ENCODE results near the gene MLLT11. TPM values are rescaled to one million over a fixed set of nuclear protein-coding genes. Genes with fewer than 3 reads are reported as not detected.

MLLT11 gene
- total RNA-seq, 1 experiment from 2014 or later = 6.8 TPM

DNA sequence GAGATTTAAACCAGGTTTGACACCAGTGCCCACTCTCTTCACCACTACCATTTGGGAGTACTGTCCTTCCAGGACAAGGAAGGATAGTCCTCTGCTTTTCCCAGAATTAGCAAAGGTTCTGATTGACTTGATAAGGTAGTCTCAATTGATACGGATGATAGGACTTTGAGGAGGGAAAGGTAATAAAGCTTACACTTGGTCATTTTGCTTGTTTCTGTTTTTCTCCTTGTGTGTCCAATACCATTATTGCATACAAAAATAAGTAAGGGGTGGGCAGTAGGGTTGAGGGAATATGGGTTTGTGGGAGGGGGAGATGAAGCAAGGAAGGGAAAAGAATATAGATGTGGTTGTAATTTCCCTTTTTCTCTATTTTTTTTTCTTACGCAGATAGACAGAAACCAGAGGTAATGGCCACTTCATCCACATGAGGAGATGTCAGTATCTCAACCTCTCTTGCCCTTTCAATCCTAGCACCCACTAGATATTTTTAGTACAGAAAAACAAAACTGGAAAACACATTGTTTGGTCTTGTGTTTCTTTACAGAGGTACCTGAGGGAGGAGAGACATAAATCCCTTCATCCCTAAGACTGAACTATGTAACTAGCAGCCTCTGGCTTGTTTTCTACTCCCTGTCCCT lies 10.0 kb upstream of the MLLT11 start:
- Histone ChIP-seq H3K9me3 (no peaks in the 10 kb centered on the region), H3K27me3 (no peaks in the 10 kb centered on the region), H3K4me3 (no peak overlapping the region), H3K36me3 (peaks cover 48% of the 10 kb centered on the region)
- no peak for DNase-seq

DNA sequence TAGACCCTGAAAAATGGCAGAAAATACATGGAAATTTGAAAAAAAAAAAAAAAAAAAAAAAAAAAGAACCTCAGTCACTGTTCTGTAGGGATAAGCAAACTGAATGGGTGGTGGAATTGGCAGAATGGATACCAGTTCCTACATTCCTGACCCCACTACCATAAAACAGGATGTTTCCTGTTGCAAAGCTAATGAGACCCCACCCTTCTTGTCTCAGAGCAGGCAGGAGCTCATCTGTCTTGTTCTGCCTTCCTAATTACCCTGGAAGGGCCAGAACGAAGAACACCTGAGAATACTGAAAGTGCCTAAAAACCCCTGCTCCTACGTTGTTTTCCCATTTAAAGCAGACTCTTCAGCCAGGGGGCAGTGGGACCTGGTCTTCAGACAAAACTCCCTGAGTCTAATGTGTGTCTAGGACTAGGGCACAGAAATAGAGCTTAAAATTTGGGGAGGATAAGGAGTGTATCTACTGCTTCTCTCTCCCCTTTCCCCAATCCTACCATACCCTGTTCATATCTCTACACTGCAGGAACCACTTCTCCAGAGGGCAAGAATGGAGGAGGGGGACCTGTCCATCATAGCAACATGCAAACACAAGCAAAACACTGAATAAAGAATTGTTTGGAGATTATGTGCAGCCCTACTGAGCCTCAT lies 8.7 kb upstream of the MLLT11 start:
- DNase-seq = no peak
- Histone ChIP-seq H3K27me3 (no peaks in the 10 kb centered on the region), H3K4me3 (no peak overlapping the region), H3K9me3 (no peaks in the 10 kb centered on the region), H3K36me3 (peaks cover 61% of the 10 kb centered on the region)

DNA sequence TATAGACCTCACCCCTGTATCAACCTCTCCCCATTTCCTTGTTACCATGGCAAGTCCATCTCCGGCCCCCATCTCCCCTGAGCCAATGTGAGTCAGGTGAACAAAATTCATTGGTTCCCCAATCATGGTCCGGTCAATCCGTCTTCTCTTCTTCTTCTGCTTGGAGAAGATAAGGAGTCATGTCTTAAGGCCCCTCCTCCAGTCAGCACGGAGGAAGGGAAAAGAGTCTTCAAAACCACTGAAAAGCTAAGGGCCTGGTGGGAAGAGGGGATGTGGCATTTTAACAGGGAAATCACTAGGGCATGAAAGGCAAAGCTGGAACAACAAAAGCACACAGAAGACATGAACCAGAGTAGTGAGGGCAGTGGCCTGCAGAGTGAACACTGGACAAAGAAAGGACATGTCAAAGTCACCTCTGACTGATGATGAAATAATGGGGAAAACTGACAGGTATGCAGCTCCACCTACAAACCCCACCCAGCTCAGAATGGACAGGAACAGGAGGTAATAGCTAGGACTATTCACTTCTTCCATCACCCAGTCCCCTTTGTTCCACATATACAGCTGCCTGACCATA lies 5.1 kb upstream of the MLLT11 start:
- H3K36me3 ChIP-seq = peaks cover 80% of the 10 kb centered on the region
- H3K9me3 ChIP-seq = no peaks in the 10 kb centered on the region
- no peak for DNase-seq
- H3K27me3 ChIP-seq = no peaks in the 10 kb centered on the region
- H3K4me3 ChIP-seq = no peak overlapping the region

DNA sequence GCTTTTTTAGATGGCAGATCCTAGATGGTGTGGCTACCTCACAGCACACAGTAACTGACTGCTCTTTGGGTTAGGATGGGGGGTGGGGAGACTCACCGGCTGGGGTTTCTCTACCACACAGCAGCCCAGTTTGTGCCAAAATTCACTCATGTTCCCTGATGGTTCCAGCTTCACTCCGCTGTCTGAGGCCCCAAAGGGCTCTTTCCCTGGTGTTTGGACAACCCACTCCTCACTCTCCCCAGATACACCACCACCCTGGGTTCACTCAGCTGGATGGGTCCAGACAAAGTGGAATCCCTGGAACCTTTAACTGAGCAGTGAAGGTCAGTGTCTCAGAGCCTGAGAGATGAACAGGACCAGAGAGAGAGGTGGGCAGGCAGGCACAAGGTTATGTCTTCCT lies 4.6 kb upstream of the MLLT11 start:
- DNase-seq = no peak
- H3K36me3 ChIP-seq = peaks cover 77% of the 10 kb centered on the region

DNA sequence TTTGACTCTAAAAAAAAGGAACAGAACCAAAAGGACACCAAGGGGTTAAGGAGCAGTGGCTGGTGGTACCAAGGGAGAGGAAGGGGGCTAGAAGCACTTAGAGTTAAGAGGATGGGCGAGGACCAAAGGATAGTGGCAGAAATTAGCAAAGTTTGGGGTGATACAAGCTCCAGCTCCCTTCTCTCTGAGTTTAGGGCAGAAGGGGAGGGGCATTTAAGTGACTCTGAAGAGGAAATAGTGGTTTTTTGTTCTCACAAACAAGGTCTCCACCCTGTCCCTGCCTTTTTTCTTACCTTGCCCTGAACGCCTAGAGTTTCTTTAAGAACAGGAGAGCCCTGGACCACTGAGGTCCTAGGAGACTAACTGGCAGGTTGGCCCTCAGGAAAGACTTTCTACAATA lies 4.0 kb upstream of the MLLT11 start:
- H3K4me3 ChIP-seq = no peak overlapping the region
- H3K27me3 ChIP-seq = no peaks in the 10 kb centered on the region
- H3K9me3 ChIP-seq = no peaks in the 10 kb centered on the region
- DNase-seq = no peak
- H3K36me3 ChIP-seq = peaks cover 72% of the 10 kb centered on the region

More for the DNA sequence above, 4.6 kb upstream of the MLLT11 start:
- Histone ChIP-seq H3K27me3 (no peaks in the 10 kb centered on the region), H3K4me3 (no peak overlapping the region), H3K9me3 (no peaks in the 10 kb centered on the region)

DNA sequence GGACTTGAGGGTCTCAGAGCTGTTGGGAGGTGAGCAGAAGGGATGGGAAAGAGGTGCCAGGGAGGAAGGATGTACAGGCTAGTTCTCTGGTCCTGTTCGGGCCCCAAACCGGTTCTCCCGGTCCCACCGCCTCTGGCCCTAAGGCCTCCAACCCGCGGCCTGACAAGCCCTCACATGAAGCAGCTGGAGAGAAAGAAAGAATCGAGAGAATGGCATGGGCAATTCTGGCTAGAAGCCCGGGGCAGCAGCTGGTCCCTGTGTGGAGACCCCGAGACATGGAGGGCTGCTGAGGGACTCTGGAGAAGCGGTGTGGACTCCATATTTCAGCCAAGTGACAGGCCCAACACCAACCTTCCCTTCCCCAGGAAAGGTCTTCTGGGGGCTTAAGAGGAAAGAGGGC lies 1.5 kb upstream of the MLLT11 start:
- Histone ChIP-seq H3K27me3 (no peaks in the 10 kb centered on the region), H3K36me3 (peaks cover 50% of the 10 kb centered on the region), H3K4me3 (peak overlapping the region; percentile 98), H3K9me3 (no peaks in the 10 kb centered on the region)
- DNase-seq = peak; percentile 17

DNA sequence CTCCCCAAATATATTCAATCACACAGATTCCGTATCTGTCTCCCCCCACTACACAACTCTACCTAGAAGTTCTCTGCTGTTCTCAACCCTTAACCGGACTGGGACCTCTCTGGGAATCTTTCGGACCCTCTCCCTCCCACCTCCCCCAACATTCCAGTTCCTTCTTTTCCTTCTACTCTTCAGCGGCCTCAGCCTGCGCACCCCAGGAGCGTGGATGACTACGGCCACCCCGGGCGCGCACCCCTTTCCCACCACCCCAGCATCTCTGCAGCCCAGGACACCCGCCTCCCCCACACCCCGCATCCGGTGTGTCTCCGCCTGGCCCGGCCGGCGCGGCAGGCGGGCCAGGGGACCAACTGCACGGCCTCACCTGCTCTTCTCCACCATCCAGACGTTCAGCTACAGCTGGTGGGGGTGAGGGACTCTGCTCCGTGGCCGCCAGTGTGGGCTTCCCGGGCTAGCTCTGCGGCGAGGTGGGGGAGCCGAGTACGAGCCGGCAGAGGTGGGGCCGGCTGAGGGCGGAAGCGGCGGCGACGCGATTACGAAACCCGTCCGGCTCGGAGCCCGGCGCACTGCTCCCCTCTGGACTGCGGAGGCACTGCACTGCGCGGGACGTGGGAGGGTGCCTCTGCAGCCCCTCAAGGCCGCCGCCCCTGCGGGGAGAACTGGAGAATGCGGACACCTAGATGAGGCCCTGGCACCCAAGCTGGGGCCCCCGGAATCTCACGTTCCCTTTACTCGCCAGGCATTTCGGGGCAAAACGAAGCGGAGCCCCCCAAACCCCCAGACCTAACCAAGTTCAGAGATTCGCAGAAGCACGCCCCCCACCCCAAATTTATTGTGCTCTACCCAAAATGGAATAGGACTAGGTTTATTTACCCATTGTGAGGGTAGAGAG lies 839 bp upstream of the MLLT11 start, which contains the start of gene CDC42SE1:
Gene CDC42SE1, minus strand, starts transcription at position 514 of the 898 bp plus-strand sequence. CDS start 3,892 bp downstream, outside the sequence.
- Histone ChIP-seq H3K9me3 (no peaks in the 10 kb centered on the region), H3K4me3 (peak within 1 kb of the TSS; percentile 98), H3K27me3 (no peaks in the 10 kb centered on the region), H3K36me3 (peaks cover 43% of the 10 kb centered on the region)
- DNase-seq = peak; percentile 87

DNA sequence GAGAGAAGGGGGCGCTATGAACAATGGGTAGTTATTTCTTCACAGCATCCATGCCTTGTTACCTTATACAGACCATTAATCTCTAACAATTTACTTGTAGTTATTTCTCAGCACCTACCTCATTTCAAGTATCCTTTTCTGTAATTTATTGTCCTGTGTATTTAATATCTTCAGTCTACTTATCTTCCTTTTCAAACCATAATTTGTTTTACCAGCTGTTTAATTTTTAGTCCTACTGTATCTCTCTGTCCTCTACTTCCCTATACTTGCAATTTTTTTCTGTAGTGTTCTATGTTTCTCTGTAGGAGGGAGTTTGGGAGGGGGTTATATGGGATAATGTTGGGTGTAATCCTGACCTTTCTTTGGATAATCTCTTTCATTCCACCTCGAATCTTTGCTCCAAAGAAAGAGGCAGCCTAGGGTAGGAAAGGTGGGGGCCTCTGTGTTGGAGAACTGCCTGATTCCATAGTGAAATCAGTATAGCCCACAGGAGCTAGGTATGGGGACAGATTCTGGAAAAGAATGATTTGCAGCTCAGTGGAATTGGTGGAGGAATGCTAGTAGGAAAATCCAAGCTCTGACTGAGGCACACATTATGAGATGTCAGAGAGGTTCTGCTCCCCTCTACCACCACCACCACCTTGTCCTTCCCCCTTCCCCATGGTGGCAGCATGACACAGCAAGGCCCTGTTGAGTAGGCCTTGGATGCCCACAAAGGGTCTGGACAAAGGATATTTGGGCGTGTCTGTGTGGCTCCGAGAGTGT lies 642 bp downstream of the MLLT11 start:
- Histone ChIP-seq H3K27me3 (no peaks in the 10 kb centered on the region), H3K9me3 (no peaks in the 10 kb centered on the region), H3K4me3 (peak overlapping the region; percentile 98), H3K36me3 (peaks cover 28% of the 10 kb centered on the region)
- peak; percentile 14 for DNase-seq

DNA sequence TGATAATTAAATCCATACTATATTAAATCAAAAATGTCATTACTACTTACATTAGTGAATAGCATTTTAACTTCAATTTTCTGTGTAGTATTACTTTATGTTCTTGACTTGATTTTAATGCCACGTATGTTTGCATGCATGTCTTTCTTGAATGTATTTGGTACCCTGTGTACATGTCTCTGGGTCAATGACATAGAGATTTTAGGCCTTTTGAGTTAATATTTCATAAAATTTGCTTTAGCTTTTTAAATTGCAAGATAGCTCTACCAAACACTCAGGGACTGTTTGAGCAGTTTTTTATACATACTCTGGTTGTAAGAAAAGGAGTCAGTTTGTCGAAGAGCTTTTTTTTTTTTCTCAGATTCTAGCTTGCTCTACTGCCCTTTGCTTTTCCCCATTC lies 1.5 kb downstream of the MLLT11 start:
- Histone ChIP-seq H3K4me3 (peak overlapping the region; percentile 98), H3K9me3 (no peaks in the 10 kb centered on the region), H3K27me3 (no peaks in the 10 kb centered on the region), H3K36me3 (peaks cover 19% of the 10 kb centered on the region)
- DNase-seq = no peak

DNA sequence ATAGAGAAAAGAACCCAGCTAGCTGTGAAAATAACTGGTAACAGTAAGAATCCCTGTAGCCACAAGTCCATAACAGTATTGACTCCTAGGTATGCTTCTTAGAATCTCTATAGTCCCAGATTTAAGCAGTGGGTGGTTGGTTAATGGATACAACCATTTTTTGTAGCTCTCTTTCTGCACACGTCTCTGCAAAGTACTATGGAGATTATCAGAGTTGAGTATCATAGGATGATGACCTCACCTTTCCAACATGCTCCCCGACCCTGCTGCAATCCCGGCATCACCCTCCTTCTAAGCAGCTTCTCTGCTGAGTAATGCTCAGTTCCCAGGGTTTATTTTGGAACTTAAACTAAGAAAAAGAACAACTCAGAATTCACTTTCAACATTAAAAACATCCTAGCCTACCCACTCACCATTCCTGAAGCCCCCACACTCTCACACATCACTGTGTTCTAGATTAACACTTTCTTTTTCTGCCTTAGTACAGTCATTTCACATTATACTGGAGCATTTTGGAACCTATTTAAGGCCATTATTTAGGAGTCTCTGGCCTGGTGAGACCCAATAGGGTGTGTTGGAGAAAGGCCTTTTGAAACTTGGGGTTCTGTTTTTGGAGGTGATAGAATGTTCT lies 2.7 kb downstream of the MLLT11 start:
- Histone ChIP-seq H3K27me3 (no peaks in the 10 kb centered on the region), H3K4me3 (no peak overlapping the region), H3K9me3 (no peaks in the 10 kb centered on the region), H3K36me3 (peaks cover 9% of the 10 kb centered on the region)
- peak; percentile 69 for DNase-seq

DNA sequence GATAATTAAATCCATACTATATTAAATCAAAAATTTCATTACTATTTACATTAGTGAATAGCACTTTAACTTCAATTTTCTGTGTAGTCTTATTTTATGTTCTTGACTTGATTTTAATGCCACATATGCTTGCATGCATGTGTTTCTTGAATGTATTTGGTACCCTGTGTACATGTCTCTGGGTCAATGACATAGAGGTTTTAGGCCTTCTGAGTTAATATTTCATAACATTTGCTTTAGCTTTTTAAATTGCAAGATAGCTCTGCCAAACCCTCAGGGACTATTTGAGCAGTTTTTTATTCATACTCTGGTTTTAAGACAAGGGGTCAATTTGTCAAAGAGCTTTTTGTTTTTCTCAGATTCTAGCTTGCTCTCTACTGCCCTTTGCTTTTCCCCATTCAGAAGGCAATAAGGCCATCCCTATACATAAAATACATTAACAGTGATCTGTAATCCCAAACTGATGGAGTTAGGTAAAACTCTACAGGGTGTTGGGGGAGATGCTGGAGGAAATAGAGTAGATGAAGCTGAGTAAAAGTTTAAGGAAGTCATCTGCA lies 5.0 kb downstream of the MLLT11 start:
- H3K36me3 ChIP-seq = peaks cover 6% of the 10 kb centered on the region; the same call in 1 of the 2 replicates
- DNase-seq = no peak

DNA sequence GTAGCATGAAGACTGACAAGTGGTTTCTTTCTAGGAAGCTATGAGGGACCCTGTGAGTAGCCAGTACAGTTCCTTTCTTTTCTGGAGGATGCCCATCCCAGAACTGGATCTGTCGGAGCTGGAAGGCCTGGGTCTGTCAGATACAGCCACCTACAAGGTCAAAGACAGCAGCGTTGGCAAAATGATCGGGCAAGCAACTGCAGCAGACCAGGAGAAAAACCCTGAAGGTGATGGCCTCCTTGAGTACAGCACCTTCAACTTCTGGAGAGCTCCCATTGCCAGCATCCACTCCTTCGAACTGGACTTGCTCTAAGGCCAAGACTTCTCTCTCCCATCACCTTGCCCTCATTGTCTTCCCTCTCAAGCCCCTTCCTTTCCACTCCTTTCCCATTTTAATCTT lies 7.0 kb downstream of the MLLT11 start:
- H3K27me3 ChIP-seq = no peaks in the 10 kb centered on the region
- DNase-seq = no peak
- H3K9me3 ChIP-seq = no peaks in the 10 kb centered on the region
- H3K4me3 ChIP-seq = no peak overlapping the region
- peaks cover 9% of the 10 kb centered on the region; the same call in 1 of the 2 replicates for H3K36me3 ChIP-seq

More for the DNA sequence above, 5.0 kb downstream of the MLLT11 start:
- Histone ChIP-seq H3K4me3 (no peak overlapping the region), H3K27me3 (no peaks in the 10 kb centered on the region), H3K9me3 (no peaks in the 10 kb centered on the region)

DNA sequence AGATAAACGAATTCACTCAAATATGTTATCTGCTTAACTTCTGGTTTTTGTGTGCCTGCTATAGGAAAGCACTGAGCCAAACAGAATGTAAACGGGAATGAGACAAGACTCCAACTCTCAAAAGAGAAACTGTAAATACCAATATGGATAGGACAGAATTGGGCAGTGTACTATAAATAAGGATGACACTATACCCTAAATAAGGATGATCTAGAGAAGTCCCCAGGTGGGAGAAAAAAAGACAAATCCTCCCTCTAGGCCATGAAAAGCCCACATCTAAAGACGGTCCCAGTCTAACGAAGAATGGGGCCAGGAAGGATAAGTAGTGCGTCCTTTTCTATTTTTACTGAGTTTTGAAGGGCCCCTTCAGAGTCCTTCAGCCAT lies 8.9 kb downstream of the MLLT11 start:
- no peaks in the 10 kb centered on the region for H3K9me3 ChIP-seq
- H3K27me3 ChIP-seq = no peaks in the 10 kb centered on the region
- DNase-seq = no peak
- H3K36me3 ChIP-seq = peaks cover 9% of the 10 kb centered on the region; the same call in 1 of the 2 replicates
- no peak overlapping the region for H3K4me3 ChIP-seq

DNA sequence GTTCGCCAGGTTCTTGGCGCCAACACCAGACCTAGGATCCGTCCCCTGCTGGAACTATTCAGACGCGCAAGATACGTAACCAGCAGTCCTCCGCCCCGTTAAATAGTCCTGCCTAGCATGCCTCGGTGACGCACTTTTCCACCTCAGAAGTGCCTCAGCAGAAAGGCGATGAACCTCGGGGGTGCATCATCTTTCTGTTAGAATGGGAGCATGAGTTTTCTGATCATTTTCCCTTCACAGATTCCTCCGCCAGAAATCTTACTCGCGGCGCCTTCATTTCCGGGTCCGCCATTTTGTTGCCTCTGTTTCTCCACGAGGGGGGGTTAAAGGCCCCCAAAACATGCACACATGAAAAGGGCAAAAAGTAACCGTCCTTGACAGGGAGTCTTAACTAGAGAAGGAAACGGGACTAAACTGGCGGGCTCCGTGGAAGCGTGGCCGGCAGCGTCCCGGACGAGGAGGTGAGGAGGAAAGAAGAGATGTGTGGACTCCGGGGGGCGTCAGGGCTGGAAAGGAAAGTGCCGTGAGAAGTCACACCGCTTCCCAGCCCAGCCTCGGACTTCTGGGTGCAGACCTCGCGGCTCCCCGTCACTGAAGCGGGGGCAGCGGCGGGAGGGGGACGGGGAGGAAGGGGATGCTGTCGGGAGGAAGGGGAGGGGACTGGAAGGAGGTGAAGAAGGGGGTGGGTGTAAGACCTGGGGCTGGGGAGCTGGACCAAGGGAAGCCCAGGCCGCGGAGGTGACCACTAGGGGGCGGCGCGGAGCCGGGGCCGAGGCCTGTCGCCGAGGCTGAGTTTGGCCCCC lies 10.5 kb downstream of the MLLT11 start, which contains the start of gene GABPB2:
Gene GABPB2, plus strand, starts transcription at position 288 of the 803 bp plus-strand sequence. CDS start 17,429 bp downstream, outside the sequence.
- peak within 1 kb of the TSS; percentile 90 for H3K4me3 ChIP-seq

DNA sequence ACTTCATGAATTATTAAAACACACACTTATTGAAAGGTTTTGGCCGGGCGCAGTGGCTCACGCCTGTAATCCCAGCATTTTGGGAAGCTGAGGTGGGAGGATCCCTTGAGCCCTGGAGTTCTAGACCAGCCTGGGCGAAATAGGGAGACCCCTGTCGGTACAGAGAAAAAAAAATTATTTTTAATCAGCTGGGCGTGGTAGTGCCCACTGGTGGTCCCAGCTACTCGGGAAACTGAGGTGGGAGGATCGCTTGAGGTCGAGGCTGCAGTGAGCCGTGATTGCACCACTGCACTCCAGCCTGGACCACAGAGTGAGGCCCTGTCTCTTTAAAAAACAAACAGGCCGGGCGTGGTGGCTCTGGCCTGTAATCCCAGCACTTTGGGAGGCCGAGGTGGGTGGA lies 12.0 kb downstream of the MLLT11 start:
- Histone ChIP-seq H3K9me3 (no peaks in the 10 kb centered on the region), H3K27me3 (no peaks in the 10 kb centered on the region), H3K36me3 (peaks cover 9% of the 10 kb centered on the region; the same call in 1 of the 2 replicates), H3K4me3 (no peak overlapping the region)
- no peak for DNase-seq

More for the DNA sequence above, 10.5 kb downstream of the MLLT11 start, which contains the start of gene GABPB2:
- Histone ChIP-seq H3K9me3 (no peaks in the 10 kb centered on the region), H3K36me3 (peaks cover 9% of the 10 kb centered on the region; the same call in 1 of the 2 replicates), H3K27me3 (no peaks in the 10 kb centered on the region)
- DNase-seq = peak; percentile 98

Data from MG63 (cell line).